DOHH2 (cell line): Measurements from ENCODE around the gene TSNAXIP1.

Experiments used
- H3F3A ChIP-seq: fragments of 200-600 bp; sonication (generic), shearing (Covaris generic); 2 replicates; pipeline ENCODE4 v1.6.0; 2016; ENCODE audit warnings: antibody characterized with exemption, mild to moderate bottlenecking; ENCODE audit not compliant: control insufficient read depth, insufficient read depth
- H3K27ac ChIP-seq: fragments of 200-600 bp; sonication (generic); 2 replicates; pipeline ENCODE4 v1.5.1; 2014; ENCODE audit warnings: low read depth, mild to moderate bottlenecking, low read length, moderate library complexity
- H3K27me3 ChIP-seq: fragments of 200-600 bp; sonication (generic); 2 replicates; pipeline ENCODE4 v1.6.1; 2014; ENCODE audit warnings: mild to moderate bottlenecking, low read length, mixed read lengths; ENCODE audit not compliant: control insufficient read depth
- H3K36me3 ChIP-seq: fragments of 200-600 bp; sonication (generic); 2 replicates; pipeline ENCODE4 v1.6.1; 2014; ENCODE audit warnings: mild to moderate bottlenecking, low read length, moderate library complexity, mixed read lengths; ENCODE audit not compliant: control insufficient read depth
- H3K4me1 ChIP-seq: fragments of 200-600 bp; sonication (generic); 2 replicates; pipeline ENCODE4 v1.6.1; 2014; ENCODE audit warnings: mild to moderate bottlenecking, low read length, mixed read lengths; ENCODE audit not compliant: control insufficient read depth
- H3K4me2 ChIP-seq: fragments of 200-600 bp; sonication (generic); 2 replicates; pipeline ENCODE4 v1.6.0; 2014; ENCODE audit warnings: mild to moderate bottlenecking, low read length, moderate library complexity
- H3K4me3 ChIP-seq: fragments of 200-600 bp; sonication (generic); 2 replicates; pipeline ENCODE4 v1.5.1; 2014; ENCODE audit warnings: mild to moderate bottlenecking, low read length, mixed read lengths
- H3K79me2 ChIP-seq: fragments of 200-600 bp; sonication (generic); 2 replicates; pipeline ENCODE4 v1.6.1; 2014; ENCODE audit warnings: mild to moderate bottlenecking, low read length, mixed read lengths; ENCODE audit not compliant: control insufficient read depth
- H3K9me2 ChIP-seq: fragments of 200-600 bp; sonication (generic); replicated peaks from 2 replicates; pipeline ENCODE4 v1.6.1; 2014; ENCODE audit warnings: mild to moderate bottlenecking, low read length, mixed read lengths; ENCODE audit not compliant: control insufficient read depth
- H3K9me3 ChIP-seq: fragments of 200-600 bp; sonication (generic); 2 replicates; pipeline ENCODE4 v1.6.1; 2014; ENCODE audit warnings: antibody characterized with exemption, low read length, mixed read lengths; ENCODE audit not compliant: control insufficient read depth, insufficient read depth
- H4K20me1 ChIP-seq: fragments of 200-600 bp; sonication (generic); 2 replicates; pipeline ENCODE4 v1.6.0; 2014; ENCODE audit warnings: low read depth, mild to moderate bottlenecking, antibody characterized with exemption, low read length, moderate library complexity; ENCODE audit not compliant: control insufficient read depth, insufficient read depth
- CTCF ChIP-seq: fragments of 200-600 bp; sonication (generic); IDR thresholded peaks from one replicate; pipeline ENCODE4 v1.5.1; 2014; ENCODE audit warnings: antibody characterized with exemption, mild to moderate bottlenecking, low read depth, low read length; ENCODE audit not compliant: poor library complexity, severe bottlenecking
- EZH2phosphoT487 ChIP-seq: fragments of 200-600 bp; sonication (generic); IDR thresholded peaks from 2 replicates; pipeline ENCODE4 v1.6.1; 2017; ENCODE audit warnings: borderline replicate concordance, mild to moderate bottlenecking, antibody characterized with exemption, low read length, moderate library complexity, mixed read lengths

Gene TSNAXIP1

DNA sequence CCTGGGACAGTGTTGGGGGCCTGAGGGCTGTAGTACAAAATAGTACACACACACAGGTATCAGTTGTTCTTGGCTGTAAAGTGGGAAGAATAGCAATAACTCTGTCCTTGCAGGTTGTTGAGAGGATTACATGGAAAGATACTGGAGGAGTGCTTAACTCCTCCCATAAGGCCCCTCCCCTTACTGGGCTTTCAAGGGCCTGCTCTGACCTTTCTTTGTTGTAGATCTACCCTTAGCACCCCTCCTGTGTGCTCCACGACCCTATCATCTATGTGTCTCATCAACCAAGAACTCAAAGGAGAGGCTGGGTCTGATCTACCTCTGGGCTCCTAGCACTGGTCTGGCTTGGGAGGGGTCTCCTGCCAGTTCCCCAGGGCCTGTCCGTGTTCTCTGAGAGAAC, 57.9 kb downstream of the TSNAXIP1 start:
- peaks cover 53% of the 10 kb centered on the region for H3K79me2 ChIP-seq
- peaks cover 4% of the 10 kb centered on the region; the same call in 1 of the 2 replicates for H4K20me1 ChIP-seq
- no peak overlapping the region for H3K4me3 ChIP-seq
- H3K27me3 ChIP-seq: no peaks in the 10 kb centered on the region
- no peaks in the 10 kb centered on the region for H3K4me1 ChIP-seq
- H3K36me3 ChIP-seq: peaks cover 51% of the 10 kb centered on the region
- H3F3A ChIP-seq: no peaks in the 10 kb centered on the region
- H3K9me3 ChIP-seq: no peaks in the 10 kb centered on the region
- no peak overlapping the region for H3K4me2 ChIP-seq
- H3K9me2 ChIP-seq: no peaks in the 10 kb centered on the region
- TF ChIP-seq EZH2phosphoT487 (no peak), CTCF (no peak)
- H3K27ac ChIP-seq: no peak overlapping the region

- no peak overlapping the region for H3K4me3 ChIP-seq
- no peaks in the 10 kb centered on the region for H3K9me2 ChIP-seq
- peaks cover 4% of the 10 kb centered on the region; the same call in 1 of the 2 replicates for H4K20me1 ChIP-seq
- peaks cover 49% of the 10 kb centered on the region for H3K79me2 ChIP-seq
- TF ChIP-seq EZH2phosphoT487 (no peak), CTCF (peak; percentile 49)
- no peaks in the 10 kb centered on the region for H3K9me3 ChIP-seq
- no peaks in the 10 kb centered on the region for H3K4me1 ChIP-seq
- H3K27me3 ChIP-seq: no peaks in the 10 kb centered on the region
- H3F3A ChIP-seq: peaks cover 3% of the 10 kb centered on the region
- H3K36me3 ChIP-seq: peaks cover 57% of the 10 kb centered on the region
- no peak overlapping the region for H3K4me2 ChIP-seq
- H3K27ac ChIP-seq: no peak overlapping the region
Measured at GRCh38 chr16:67865318-67865717, 58.6 kb downstream of the TSNAXIP1 start.

DNA sequence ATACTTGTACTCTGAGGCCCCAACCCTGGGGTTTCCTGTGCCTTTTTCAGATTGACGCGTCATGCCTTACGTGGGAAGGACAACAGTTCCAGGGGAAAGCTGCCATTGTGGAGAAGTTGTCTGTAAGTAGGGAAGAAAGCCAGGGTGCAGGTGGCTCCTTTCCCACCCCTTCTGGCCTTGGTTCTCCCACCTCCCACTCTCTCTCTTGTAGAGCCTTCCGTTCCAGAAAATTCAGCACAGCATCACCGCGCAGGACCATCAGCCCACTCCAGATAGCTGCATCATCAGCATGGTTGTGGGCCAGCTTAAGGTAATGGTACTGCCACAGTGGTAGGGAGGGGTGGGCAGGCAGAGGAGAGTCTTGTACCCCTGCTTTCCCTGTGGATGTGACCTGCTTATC, 61.6 kb downstream of the TSNAXIP1 start:
- TF ChIP-seq CTCF (no peak), EZH2phosphoT487 (no peak)
- H3K9me2 ChIP-seq: no peaks in the 10 kb centered on the region
- peaks cover 18% of the 10 kb centered on the region for H3F3A ChIP-seq
- no peak overlapping the region for H3K4me2 ChIP-seq
- no peak overlapping the region for H3K27ac ChIP-seq
- H3K9me3 ChIP-seq: no peaks in the 10 kb centered on the region
- H3K4me1 ChIP-seq: peaks cover 7% of the 10 kb centered on the region
- H3K79me2 ChIP-seq: peaks cover 24% of the 10 kb centered on the region
- peaks cover 59% of the 10 kb centered on the region for H3K36me3 ChIP-seq
- H3K4me3 ChIP-seq: no peak overlapping the region
- no peaks in the 10 kb centered on the region for H4K20me1 ChIP-seq
- no peaks in the 10 kb centered on the region for H3K27me3 ChIP-seq
